GM21737 (cell line): ENCODE data around the gene CTIF.

Source experiments
- ATAC-seq: cut with Tn5 transposase; IDR thresholded peaks from one replicate; pipeline ENCODE4 v1.9.1; 2021; ENCODE audit warnings: mild to moderate bottlenecking, moderate library complexity; ENCODE audit not compliant: unreplicated experiment

Gene CTIF

DNA sequence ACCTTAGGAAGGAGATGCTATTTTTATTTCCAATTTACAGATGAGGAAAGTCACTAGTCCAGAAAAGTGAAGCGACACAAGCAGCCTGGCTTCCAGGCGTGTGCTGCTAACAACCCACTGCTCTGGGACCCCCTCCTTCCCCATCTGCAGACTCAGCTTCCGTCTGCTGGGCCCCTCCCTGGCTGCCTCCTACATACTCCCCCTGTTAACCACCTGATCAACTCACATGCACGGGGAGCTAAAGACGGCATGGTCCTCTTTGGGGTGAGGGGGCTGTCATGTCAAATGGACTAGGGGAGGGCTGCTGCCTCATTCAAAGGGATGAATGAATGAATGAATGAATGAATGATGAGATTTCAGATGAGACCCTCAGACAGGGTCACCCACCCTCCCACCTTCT lies 184.2 kb downstream of the CTIF start:
- ATAC-seq = no peak

DNA sequence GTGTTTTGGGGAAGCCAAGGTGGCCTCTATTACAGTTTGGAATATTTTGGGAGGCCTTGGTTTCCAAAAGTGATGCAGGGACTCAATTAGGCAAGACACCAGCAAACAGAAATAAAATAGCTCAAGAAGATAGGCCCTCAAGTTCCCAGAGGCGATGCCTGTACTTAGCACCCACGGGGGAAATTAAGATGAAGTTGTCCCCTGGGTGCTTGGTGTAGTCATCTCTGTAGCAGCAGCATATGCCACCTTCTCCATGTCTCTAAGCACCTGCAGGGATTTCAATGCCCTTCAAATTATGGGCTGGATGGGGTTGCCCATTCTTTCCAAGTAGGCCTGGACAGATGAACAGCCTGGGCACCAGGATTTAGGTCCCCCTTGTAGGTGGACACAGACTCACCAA lies 185.0 kb downstream of the CTIF start:
- ATAC-seq = no peak

DNA sequence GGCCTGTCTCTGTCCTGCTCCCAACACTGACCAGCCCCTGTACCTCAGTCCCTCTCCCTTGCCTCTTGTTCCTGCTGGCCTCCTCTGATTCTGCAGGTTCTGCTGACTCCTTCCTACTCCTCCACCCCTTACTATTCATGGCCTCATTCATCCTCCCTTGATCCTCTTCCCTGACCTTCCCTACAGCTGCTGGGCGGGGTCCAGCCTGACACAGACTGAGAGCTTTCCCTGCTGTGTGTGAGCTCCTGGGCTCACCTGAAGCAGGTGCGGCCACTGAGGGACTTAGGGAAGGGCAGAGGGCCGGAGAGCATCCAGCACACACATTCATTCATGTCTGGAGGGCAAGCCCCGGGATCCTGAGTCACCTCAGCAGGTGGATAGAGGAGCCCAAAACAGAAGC lies 185.6 kb downstream of the CTIF start:
- no peak for ATAC-seq

DNA sequence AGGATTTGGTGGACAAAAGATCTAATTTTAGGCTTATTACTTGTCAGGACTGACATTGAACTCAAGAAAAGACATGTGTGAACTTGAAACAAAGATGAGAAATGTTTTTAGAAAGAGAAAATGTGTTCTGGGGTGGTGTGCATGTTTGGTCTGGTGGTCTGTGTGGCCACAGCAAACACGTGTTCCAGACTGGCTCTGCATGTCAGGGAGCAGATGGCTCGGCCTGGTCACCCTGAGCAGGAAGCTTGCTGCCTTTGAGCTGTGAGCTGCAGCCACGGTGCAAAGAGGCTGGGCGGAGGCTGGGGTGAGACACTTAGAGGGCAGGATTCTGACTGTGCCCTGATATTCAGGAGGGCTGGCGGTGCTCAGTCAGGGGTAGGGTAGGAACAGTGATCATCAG lies 186.1 kb downstream of the CTIF start:
- no peak for ATAC-seq

DNA sequence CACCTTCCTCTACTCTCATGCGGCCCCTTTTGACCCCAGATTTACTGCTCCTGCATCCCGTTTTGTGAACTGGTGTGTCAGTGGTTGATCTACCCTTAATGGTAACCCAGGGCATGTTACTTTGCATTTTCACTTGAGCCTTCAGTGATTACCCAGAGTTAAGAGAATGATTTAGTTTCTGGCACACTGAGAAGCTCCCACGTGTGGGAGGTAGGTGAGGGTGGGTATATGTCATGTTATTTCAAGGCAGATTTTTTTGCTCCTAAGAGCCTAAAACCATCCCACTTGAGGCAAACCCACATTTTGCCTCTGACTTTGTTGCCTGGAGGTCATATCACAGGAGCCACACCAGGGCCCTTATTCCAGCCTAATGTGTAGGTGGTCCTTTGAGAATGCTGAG lies 186.7 kb downstream of the CTIF start:
- ATAC-seq = no peak

DNA sequence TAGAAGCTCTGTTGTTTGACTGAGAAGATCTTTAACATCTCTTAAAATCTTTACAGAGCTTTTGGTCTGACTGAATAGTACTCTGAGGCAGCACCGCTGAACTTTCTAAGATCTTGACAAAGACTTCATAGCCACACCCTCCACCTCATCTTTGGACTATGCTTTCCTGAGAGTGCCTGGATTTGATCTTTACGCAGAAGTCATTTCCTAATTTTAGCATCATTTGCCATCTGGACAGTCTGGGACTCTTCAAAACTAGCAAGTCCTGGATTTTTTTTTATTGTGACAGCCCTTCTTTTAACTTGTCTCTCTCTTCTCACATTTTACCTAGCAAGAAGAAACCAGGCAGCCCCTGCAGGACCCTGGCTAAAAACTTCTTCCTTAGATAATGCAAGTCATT lies 188.8 kb downstream of the CTIF start:
- no peak for ATAC-seq

DNA sequence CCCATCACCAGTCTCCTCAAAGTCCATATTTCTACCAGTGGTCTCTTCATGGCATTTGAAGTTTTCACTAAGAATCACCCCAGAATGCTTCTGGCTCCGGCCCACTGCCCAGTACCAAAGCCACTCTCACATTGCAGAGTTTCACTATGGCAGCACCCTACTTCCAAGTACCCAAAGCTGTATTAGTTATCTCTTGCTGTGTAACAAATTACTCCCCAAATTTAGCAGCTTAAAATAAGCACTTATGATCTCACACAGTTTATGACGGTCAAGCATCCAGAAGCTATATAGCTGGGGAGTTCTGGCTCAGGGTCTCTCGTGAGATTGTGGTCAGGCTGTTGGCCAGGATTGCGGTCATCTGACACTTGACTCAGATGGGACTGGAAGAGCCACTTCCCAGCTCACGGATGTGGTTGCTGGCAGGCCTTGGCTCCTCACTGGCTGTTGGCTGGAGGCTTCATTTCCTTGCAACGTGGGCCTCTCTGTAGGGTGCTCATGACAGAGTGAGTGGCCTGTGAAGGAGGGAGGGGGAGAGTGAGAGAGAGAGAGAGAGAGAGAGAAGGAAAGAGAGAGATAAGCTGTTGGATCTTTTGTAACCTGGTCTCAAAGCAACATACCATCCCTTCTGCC lies 189.5 kb downstream of the CTIF start:
- no peak for ATAC-seq

DNA sequence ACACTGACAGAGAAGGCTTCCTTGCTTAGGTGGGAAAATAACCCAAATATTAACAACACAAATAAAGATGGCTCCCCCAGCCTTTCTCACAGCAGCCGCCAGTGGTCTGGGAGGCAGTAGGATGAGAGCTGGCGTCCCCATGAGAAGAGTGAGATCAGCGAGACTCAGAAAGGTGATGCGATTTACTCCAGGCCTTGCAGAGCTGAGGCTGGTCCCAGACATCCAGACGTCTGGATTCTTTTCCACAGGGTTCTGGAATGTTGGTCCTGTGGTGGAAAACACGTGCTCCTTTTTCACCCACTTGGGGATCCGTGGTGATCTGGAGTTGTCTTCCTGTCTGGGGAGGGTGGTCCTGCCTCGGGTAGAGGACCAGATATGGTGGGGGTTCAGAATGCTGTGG lies 190.6 kb downstream of the CTIF start:
- ATAC-seq = no peak

DNA sequence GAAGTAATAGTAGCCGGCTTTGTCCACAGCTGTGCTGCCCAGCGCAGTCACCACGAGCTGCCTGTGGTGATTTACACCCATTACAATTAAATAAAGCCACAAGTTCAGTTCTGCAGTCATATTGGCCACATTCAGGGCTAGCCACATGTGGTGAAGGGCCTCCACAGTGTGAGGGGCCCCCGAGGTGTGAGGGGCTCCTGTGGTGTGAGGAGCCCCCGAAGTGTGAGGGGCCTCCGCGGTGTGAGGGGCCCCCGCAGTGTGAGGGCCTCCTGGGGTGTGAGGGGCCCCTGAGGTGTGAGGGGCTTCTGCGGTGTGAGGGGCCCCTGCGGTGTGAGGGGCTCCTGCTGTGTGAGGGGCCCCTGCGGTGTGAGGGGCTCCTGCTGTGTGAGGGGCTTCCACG lies 191.2 kb downstream of the CTIF start:
- ATAC-seq = no peak

DNA sequence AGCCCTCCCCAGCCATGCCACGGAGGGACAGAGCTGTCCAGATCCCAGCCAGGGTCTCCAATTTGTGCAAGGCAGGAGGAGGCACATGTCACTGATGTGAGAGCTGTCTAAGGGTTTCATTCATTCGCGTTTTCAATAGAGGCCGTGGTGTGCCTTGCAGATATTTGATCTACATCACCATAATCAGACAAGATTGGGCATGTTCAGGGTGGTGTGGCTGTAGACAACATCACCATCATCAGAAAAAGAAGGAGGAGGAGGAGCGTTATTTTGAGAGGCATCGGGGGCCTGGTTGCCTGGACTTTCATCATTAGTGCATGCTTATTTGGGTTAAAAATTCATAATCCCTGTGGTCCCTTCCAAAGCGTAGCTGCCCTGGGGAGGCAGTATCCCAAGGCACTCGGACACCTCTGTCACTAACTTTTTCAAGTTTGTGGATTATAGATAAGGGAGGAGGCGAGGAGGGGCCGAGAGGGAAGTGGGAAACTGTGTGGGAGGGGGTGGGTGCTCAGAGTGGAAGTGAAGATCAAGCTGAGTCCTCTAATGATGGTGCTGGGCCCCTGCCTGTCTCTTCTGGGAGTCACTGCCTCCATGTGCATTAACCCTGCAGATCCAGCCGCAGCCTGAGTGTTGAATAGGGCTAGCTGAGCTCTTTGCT lies 194.1 kb downstream of the CTIF start:
- no peak for ATAC-seq

DNA sequence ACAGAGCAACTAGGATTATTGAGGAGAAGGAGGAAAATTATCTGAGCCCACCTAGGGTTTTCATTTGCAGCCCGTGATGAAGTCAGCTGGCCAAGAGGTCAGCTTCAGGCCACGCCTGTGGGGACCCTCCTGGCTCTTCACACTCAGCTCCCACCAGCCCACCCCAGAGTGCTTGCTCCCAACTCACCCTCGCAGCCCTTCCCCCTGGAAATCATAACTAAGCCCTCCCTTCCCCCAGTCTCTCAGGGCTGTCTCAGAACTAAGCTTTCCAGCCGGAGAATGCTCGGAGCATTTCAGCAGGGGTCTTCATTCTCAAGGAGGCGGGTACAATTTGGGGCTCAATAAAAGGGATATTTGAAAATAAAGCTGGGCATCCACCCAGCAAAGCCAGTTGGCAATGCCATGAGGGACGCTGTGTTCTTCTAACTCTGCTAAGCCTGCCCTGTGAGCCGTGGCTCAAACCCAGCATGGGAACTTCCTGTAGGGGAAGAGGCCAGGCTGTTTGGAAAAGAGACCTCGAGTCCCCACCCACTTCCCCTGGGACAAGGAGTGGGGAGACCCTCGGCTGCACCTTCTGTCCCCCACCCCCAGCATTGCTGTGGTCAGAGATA lies 194.9 kb downstream of the CTIF start:
- no peak for ATAC-seq

DNA sequence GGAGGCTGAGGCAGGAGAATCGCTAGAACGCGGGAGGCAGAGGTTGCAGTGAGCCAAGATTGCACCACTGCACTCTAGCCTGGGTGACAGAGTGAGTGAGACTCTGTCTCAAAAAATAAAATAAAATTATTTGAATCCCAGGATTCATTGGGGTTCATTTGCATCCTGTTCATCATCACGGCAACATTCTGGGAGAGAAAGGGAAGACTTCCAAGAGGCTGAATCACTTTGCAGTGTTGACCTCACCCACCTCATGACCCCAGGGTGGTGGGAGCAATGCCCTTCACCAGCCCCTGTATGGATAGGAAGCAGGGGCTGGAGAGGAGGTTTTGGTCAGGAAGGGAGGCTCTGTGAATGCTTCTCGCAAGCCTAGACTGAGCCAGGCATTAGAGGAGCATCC lies 195.6 kb downstream of the CTIF start:
- ATAC-seq = no peak

DNA sequence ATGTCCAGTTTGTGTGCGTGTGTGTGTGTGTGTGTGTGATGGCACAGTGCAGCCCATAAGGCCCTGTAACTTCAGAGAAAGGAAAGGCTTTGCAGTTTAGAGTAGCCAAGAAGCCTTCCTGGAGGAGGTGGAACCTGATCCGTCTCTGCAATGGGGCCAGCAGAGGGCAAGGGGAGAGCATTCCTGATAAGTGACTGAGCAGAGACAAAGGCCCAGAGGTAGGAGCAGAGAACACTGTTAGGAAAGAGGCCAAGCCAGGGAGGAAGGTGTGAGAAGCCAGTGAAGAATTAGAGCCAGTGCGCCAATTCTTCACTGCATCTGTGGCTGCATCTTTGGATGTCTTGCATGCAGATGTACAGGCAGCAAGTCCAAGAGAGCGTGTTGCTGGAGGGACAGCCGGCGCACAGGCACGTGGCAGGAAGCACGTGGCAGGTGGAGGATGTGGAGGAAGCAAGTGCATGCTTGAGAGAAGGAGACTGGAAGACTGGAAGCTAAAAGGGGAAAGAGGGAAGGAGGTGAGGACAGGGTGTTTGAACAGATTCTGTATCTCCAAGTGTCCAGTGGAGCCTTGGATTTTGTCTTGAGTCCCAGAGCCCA lies 196.3 kb downstream of the CTIF start:
- no peak for ATAC-seq

DNA sequence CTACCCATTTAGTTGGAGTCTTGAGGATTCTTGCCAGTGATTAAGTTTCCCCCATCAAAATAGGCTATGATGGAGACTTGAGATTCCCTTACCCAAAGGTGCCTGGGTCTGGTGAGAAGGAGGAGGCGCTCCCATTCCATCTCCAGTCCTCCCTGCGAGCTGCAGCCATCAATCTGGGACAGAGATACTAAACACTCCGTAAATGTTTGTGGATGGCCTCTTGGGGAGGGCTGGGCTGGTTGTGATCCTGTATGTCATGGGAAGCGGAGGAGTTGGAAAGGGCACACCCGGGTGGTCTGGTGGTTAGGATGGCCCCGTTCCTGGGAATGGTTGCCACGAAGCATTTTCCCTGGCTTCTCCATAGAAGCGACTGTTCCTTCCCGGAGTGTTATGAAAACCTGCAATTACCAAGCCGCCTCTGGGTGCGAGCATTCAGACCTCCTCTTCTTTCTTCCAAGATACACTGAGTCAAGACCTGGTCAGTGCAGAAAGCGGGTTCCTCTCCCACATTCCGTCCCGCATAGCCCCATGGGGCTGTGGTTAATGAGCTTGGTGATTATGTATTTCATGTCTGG lies 196.9 kb downstream of the CTIF start:
- ATAC-seq = no peak

DNA sequence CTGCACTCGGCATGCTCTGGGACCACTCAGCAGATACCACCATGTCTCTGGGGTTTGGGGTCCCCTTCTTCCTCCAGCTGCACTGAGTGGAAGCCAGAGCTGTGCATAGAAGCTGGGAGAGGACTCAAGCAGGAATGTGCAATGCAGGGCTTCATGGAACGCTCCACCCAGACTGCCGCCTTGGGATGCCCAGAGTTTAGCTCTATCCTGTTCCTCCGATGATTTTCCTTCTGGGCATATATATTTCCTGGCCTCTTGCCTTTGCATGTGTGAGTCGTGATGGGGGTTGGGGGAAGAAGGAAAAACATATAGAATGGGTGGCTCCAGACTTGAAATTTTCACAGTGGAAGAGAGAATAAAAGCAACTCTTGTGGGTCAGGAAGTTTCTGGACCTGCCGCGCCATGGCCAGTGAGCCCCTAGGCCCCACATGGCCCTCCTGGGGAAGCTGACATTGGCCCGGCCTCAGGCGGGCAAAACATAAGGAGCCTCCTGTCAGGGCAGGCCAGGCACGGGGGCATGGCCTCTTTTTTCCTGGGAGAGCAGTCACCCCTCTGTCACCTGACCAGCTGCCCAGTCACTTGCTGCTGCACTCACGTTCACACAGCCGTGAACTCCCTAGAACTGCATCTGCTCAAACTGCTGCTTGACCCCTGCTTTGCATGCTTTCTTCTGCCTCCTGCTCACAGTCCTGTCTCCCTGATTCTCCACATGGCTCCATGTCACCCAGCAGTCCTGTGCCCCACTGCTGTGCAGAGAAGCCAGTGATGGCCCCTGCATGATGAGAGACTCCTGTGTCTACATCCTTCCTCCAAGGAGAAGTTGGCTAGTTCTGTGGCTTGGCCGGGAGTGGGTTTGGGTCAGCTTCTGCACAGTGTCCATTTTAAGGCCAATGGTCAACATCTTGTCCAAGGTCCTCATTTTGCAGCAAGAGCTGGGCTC lies 197.8 kb downstream of the CTIF start:
- ATAC-seq = no peak

DNA sequence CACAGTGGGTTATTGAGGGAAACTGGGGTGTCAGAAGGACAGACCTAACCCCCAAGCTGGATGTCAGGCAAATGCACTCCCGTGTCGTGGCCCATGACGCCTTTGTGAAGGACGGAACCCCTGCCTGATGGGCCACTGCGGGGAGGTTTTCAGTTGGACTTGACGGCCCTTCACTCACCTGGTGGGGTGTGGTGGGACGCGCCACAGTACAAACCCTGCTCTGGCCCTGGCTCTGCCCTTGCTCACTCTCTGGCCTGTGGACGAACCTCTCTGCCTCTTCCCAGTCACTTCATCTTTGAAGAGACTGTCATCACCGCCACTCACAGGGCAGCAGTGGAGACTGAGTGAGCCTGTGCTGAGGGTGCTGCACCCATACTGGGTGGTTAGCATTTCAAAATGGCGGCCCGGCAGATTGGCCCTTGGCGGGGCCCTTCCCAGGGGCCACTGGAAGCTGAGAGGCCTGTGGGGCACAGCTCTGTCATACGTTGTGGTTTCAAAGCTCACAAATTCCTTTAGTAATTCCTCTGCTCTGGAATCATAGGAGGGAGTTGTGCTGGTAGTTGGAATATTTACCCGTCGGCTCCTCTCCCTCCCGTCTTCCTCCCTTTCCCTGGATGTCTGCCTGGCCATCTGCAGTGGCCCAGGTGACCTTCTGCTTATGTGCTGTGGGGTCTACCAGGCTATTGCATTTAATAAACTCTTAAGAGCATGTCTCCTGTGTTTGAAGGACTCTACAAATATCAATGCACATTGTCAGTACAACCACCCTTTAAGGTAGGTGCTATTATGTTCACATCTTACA lies 200.6 kb downstream of the CTIF start:
- no peak for ATAC-seq

DNA sequence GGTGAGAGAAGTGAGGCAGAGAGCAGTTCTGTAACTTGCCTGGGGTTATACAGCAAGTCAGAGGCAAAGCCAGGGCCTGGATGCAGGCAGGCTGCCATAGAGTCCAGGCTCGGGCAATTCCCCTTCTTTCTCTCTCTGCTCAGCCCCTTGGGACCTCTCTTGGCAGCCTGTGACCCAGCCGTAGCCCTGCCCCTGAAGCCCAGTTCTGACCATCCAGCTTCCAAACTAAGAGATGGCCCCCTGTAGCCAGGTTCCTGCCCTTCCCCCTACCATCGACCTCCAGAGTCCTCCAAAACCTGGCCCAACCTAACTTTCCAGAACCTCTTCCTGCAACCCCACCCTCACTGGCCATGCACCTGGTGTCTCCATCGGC lies 201.2 kb downstream of the CTIF start:
- no peak for ATAC-seq

DNA sequence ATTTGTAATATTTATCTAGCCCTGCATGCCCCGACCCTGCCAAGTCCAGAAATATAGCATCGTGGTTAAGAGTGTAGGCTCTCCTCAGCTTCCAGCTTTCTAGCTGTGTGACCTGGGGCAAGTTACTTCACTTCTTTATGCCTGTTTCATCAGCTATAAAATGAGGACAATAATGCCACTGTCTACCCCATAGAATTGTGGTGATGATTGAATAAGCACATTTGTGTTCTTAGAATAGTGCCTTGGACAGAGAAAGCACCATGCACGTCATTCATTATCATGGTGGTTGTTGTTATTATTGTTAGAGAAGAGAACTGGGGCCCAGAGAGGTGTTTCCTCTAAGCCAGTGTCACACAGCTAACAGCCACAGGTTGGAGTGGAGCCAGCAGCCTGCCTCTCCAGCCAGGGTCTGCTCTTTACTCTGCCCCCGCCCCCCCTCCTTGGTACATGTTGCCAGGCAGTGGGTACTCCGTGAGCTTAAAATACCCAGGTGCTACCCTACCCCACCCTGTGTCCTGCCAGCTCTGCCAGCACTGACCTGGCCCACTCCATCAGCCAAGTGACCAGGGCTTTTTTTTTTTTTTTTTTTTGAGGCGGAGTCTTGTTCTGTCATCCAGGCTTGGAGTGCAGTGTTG lies 202.1 kb downstream of the CTIF start:
- ATAC-seq = no peak

DNA sequence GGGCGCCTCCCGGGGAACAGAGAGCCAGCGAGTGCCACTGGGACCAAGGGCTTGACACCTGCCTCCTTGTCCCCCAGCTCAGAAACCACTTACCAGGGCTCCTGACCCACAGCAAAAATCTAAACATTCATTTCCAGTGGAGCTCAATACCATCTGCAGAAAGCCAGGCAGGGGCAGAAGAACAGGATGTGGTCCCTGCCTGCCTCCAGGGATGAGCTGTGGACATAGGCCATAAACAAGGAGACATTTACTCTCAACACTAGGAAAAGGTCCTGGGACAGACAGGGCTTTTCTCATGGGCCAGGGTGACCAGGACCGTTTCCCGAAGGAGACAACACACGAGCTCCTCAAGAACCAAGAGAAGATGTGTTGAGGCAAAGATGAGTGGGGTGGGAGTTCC lies 203.0 kb downstream of the CTIF start:
- ATAC-seq = no peak

DNA sequence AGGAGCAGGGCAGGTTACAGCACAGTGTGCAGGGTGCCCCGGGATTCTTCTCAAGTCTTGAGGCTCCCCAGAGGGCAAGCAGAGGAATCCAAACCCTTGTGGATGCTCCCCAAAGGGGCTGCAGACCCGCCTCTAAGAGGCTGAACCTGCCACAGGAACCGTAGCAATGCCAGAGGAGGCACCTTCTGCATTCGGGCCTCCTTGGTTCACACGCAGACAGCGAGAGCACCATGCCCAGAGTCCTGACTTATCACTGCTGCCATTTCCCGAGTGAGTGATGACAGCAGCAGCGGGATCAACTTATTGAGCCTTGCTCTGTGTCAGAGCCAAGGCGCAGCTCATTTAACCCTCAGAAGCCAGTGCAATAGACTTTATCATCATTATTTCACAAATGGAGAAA lies 203.5 kb downstream of the CTIF start:
- ATAC-seq = no peak
